HG03135 (cell line): ENCODE data around the gene KRTCAP2.
"Not testable (repeated sequence)": the region's sequence is repeated elsewhere in the genome, so short reads cannot be mapped to it uniquely, and the experiment has no call there.

Experiments
- ATAC-seq: cut with Tn5 transposase; IDR thresholded peaks from one replicate; pipeline ENCODE4 v1.9.1; 2021; ENCODE audit warnings: mild to moderate bottlenecking, moderate library complexity; ENCODE audit not compliant: unreplicated experiment

Gene KRTCAP2

DNA sequence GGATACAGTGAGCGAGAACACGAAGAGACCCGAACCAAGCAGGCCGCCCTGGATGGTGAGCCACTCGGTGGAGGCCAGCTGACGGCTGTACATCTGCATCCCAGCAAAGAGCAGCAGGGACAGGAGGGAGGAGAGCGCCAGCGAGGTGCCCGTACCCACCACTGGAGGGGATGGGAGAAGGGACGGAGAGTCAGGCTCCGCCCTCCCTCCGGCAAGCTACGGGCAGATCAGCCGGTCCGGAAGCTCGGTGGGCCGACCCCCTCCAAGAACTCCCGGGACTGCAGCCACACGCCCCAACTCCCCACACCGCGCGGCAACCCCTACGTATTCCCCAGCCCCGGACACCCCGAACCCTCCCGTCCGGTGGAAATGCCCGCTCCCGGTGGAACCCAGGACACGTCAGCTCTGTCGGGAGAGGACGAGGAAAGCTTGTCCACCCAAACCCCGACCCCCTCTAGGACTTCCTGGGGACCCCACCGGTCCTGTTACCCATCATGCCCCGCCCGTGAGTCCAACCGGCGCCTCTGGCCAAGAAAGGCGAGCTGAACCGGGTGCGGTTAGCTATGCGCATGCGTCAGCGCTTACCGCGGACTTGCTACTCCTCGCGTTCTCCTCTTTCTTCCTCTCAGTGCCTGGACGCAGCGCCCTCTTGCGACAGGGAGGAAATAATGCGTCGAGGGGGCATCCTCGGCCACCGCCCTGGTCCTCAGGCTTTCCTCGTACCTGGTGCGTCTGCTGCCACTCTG lies at the start of gene KRTCAP2:
TSS of gene KRTCAP2 (minus strand) at position 573 of the 746 bp plus-strand sequence. CDS start at position 493, 80 bp downstream.
- peak; percentile 85 for ATAC-seq

DNA sequence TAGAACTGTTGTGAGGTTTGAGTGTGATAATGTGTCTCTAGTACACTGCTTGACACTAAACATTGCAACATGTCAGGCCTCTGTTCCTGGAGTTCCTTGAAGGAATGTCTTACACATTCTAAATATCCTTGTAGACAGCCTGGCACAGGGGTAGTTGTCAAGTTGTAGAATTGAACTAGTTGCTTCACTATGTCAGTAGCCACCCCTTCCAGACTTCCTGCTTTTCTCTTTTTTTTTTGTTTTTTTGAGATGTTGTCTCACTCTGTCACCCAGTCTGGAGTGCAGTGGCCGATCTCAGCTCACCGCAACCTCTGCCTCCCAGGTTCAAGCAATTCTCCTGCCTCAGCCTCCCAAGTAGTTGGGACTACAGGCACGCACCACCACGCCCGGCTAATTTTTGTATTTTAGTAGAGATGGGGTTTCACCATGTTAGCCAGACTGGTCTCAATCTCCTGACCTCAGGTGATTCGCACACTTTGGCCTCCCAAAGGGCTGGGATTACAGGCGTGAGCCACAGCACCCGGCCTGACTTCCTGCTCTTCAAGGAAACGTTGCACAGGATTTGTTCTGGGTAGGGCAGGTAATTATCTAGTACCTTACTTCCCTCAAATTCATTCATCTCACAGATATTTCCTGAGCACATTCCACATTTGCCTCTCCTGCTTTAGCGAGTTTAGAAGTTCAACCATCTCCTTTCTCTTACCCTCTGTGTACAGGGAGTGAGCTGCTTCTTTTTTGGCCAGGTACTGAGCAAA lies 47.3 kb upstream of the KRTCAP2 start:
- not testable (repeated sequence) for ATAC-seq

DNA sequence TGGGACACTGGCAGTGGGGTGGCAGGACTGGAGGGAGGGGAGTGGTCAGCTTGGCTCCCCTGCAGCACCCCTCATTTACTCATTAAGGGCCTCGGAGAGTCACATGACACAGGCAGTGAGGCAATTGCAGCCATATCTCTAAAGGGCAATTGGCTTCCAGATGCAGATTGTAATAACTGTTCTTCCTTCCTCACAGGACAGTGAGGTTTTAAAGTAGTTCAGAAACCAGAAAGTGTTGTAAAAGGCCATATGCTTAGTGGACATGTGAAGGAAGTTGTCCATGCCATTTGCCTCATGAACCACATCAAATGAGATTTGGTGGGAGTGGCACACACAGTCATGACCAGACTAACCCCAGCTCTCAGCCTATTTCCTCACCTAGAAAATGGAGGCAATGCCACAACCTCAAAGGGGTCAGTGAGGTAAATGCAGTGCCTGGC lies 46.5 kb upstream of the KRTCAP2 start:
- ATAC-seq, result no peak

DNA sequence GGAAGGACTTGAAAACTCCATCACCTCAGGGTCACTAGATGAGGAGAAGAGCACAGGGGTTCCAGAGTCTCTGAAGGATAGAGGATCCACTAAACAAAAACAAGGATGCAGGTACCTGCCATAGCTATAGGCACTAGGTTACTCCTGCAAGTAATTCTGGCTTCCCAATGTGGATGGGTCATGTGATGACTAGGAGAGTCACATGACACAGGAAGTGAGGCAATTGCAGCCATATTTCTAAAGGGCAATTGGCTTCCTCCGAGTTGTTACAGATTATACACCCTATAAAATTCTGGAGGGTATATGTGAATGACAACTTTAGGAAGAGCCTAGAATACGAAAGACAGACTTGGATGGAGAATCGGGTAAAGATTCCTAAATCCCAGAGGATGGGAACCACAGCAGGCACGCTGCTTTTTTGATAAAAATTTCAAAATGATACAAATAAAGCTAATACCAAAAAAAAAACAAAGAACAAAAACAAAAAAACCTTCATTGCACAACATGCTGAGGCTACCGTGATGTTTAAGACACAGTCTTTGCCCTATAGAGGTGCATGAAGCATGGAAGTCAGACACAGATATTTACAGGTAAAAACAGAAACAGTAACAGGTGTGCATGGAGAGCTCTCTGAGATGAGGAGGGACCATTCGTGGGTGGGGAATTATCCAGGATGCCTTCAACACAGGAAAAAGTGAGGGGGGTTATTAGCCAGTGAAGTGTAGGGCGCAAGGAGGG lies 45.9 kb upstream of the KRTCAP2 start:
- ATAC-seq, result no peak

DNA sequence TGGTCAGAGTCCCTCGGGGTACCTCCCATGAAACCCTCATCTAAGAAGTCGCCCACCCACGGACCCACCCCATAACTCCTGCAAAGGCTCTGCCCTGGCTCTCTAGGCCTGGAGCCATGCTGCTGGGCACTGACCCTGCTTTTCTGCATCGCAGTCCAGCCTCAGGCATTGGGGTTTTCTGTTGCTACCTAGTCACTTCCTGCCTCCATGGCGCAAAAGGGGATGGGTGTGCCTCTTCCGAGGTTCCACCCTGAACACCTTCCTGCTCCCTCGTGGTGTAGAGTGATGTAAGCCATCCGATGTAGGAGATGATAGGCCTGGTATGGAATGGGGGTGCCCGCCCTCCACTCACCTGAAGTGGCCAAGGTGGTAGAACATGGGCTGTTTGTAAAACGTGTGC lies 41.6 kb upstream of the KRTCAP2 start:
- ATAC-seq, result not testable (repeated sequence)

DNA sequence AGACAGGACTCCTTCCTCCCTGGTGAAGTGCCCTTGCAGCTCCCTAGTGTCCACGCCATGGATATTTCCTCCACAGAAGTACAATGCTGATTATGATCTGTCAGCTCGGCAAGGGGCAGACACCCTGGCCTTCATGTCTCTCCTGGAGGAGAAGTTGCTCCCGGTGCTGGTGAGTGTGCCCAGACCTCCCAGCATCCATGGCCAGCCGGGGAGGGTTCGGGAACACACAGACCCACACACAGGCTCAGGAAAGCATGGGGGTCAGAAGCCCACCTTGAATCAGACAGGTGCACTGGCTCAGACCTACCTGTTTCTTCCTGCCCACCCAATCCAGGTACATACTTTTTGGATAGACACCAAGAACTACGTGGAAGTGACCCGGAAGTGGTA lies 38.9 kb upstream of the KRTCAP2 start:
- ATAC-seq, result not testable (repeated sequence)

DNA sequence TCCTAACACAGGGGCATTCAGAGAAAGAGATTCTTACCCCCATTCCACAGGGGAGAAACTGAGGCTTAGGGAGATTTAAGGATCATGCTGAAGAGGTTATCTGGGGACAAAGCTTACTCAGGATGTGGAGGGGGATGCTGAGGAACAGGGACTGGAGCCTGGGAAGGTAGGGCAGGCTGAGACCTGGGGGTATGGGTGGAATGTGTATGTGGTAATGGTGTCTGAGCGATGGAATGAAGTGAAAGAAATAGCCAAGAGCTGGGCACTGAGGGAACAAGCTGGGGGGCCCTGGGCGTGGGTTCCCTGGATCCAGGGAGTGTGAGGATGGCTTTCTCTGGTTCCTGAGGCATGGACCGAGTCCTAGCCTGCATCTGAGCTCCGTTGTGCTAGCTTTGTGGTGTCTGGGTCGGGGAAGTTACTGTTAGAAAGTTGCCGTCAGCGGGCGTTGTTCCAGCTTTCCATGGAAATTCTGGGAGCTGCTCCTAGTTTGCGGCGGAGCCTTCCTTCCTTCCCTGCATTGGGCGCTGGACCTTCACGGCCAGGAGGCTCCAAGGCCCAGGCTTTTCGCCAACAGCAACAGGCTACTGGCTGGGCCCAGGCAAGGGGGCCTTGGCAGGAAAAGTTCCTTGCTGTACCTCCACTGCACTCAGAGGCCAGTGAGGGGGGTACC lies 38.4 kb upstream of the KRTCAP2 start:
- ATAC-seq, result not testable (repeated sequence)

DNA sequence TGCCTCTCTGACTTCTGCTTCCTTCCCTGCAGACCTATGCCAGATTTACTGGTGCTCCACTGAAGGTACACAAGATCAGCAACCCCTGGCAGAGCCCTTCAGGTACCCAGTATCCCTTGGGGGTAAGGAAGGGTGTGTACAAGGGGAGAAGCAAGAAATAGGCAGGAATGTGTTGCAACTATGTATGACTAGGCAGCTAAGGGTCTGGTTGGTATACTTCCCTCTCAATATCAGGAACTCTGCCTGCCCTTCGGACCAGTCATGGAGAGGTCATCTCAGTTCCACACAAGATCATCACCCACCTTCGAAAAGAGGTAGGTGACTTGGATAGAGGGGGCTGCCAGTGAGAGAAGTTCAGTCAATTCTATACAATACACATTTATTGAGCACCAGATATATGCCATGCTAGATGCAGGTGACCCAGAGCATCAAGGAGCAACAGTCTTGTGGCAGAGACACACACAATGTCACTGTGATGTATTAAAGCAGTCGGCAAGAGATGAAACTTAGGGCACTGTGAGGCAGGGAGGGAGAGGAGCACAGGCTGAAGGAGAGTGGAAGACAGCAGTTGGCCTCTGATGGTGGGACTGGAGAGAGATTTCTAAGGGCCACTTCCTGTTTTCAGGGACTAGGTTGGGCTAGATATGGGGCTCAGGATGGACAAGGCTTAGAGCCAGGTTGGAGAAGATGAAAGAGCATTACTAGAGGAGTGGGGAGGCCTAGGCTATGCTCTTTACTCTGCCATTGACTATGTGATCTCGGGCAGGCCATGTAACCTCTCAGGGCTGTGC lies 37.4 kb upstream of the KRTCAP2 start:
- ATAC-seq, result no peak

DNA sequence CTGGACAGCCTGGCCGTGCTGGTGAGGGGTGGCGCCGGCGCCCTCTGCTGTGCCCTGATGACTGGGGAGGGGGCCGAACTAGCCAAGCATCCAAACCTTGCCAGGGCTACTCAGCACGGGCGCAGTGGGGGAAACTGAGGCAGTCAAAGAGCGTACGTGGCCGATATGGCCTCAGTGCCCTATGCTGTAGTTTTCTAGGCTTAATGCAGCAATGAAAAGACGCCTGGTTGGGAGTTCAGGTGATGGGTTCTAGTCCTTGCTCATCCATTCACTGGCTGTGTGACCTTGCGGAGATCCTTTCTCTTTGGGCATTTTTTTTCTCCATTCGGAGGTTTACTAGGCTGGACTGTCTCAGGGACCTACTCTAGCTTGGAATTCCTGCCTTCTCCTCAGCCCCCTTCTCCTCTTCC lies 36.2 kb upstream of the KRTCAP2 start:
- ATAC-seq, result no peak

DNA sequence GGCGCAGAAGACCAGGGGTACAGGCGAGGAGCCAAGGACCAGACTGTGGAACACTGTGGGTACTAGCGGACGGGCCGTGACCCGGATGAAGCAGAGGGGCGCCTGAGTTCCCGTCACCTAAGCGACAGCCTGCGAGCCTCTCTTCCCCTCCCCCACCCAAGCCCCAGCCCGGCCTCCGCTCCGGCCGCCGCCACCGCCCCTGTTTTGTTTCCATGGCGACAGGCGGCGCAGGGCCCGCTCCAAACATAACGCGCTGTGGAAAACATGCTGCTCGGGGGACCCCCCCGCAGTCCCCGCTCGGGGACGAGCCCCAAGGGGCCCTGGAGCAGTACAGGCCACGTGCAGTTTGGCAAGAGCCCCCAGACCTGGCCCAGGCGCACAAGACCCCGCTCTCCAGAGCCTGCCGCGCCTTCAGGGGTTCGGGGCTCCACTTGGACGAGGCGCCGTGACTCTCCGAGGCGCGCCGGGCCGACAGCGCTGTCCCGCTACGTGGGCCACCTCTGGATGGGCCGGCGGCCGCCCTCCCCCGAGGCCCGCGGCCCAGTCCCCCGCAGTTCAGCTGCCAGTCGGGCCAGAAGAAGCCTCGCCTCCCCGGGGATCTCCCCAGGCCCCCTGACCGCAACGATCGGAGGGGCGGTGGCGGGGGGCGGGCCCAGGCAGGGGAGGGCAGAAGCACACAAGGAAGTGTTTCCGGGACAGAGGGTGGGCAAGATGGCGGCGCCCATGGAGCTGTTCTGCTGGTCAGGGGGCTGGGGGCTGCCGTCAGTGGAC lies 35.6 kb upstream of the KRTCAP2 start, which contains the start of gene MTX1:
TSS of gene MTX1 (plus strand) at position 155 of the 771 bp plus-strand sequence. CDS start at position 265, 110 bp downstream.
- ATAC-seq, result peak; percentile 71

DNA sequence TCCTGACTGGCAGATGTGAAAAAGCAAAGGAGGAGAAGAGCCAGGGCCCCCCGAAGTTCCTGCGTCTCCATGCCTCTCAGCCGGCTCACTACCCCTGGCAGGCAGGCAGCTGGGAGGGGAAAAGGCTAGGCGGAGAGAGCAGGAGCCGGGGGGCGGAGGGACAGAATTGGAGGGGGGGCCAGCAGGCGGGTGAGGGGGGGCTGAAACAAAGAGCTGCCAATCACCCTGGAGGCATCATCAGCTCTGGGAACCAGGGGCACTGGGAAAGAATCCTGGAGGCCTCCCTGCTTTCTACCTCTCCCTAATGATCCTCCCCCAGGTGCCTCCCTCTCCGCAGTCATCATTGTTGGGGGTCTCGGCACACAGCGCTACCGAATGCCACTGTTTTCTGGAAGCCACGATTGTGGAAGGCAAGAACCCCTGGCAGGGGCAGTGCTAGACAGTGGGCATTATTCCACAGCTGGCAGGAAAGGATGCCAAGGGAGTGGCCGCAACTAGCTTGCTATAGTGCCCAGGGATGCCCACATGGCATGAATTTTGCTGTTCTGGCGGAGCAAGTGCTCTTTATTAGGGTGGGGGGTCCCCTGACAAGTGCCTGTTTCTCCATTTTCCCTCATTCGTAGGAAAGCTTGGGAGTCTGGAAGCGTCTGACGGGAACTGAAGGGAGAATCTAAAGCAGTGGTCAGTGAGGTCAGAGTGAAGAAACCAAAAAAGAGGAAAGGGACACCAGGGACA lies 34.9 kb upstream of the KRTCAP2 start, which contains the start of gene THBS3:
TSS of gene THBS3 (minus strand) at position 92 of the 735 bp plus-strand sequence. CDS start at position 71, 21 bp downstream.
- no peak for ATAC-seq

DNA sequence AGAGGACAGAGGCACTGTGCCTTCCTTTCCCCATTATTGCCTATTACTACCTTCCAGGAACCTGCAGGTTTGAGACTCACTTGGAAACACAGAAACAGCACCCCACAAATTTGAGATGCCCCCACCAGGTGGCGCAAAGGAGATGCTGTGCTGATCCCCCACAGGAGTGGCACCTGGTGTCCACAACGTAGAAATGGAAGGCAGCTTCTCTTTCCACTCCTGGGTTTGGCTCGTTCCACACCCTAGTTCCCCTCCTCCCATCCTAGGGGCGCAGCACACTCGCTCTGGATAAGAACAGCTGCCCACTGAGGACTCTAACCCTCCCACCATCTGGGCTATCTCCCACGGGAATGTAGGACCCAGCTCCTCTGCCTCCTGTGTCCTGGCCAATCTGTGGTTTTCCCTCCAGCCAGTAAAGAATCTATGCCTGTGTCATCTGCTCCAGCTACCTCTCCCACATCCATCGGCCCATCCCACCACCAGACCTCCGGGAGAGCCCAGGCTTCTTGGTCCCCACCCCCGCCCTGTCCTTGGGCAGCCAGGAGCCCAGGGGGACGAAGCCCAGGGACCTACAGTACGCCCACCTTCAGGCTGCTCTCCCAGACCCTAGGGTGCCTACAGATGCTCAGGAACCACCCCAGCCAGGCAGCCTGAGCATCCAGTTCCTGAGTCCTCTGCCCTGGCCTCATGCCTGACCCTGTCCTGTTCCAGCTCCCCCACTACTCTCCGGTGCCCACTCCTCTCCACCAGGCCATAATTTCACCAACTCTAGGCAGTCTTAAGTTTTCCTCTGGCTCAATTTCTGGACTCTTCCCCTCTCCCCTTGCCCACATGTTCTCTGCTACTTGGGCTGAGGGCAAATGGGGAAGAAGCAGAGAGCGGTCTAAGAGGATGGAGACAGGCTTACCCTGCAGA lies 34.0 kb upstream of the KRTCAP2 start:
- peak; percentile 38 for ATAC-seq

DNA sequence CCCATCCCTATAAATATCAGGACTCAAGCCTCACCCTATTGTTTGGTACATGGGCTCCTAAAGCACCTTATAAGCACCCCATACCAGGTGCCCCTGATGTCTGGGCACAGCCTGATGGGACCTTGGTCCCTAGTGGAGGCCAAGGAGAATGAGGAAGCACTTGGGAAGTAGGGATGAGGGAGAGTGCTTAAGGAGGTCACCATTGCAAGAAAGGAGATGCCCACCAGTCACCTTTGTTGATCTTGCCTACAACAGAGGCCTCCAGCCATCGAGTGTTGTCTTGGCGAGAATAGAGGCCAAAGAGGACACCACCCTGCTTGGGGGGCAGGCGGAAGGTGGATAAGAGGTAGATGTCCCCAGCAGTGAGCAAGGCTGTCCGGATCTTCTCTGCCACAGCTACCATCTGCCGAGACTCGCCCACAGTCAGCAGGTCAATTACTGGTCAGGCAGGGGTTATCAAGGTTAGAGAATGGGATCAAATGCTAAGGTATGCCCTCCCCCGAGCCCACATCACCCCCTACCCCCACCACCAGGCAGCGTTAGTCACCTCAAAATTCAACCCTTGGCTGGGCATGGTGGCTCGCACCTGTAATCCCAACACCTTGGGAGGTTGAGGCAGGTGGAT lies 33.0 kb upstream of the KRTCAP2 start:
- no peak for ATAC-seq

DNA sequence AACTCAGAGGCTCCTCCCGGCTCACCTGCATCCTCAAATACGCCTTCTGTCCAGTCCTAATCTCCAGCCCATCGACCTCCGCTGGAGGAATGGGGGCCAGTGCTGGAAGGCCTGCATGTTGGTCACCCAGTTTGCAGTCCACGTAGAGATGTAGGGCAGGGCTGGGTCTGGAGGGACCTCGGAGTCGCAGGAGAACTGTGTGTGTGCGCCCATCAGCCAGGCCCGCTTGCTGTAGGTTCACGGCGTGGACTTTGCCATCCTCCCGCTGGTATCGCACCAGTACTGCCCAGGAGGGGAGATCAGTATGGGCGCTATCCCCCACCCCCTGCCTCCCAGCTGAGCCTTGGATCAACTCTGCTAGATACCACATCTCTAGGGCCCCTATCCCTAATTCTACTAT lies 31.9 kb upstream of the KRTCAP2 start:
- ATAC-seq, result no peak

DNA sequence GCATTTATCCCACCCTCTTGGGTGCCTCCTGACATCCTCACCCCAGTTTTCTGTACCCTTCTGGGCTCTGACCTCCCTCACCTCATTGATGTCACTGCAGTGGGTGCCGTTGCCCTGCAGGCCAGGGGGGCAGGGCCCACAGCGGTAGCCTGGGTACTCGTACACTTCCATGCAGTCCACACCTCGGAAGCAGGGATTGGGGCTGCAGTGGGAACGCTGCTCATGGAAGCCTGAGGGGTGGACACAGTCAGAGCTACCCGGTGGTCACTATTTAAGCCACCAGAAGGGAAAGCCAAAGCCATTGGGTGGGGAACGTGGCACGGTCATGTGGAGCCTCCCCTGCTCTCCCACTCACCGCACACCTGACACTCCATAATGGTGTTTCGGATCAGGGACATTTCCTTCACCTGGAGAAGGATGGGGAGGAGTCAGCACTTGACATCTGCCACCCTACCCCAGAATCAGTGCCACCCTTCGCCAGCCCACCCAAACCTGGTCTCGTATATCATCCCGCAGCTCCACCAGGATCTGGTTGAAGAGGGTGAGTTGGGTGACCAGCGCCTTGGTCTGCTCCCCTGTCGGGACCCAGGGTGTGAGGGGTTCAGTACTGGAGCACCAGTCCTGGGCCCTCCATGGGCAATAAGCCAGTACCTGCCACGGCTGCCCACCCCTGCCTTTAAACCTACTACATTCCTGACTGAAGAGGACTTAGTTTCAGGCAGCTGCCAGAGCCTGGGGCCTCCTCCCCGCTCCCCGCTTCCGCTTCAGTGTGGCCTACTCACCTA lies 29.8 kb upstream of the KRTCAP2 start:
- no peak for ATAC-seq

DNA sequence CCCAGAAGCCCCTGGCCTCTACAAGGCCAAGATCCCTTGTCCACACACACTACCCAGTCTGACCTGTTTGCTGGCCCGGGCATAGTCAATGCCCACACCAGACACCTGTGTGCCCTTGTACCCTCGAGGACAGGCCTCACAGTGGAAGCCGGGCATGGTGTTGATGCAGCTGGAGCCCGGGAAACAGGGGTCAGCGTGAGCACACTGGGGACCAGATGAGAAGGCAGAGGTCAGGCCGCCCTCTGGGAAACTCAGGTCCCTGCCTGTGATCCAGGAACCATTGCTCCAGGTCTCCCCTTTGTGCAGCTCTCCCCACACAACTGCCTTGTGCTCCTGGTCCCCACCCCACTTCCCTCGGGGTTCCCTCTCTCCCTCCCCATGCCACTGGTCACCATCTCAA lies 29.1 kb upstream of the KRTCAP2 start:
- no peak for ATAC-seq
